WTC11 (cell line): Measurements from ENCODE around the gene MYOC. TPM values are rescaled to one million over a fixed set of nuclear protein-coding genes. Genes with fewer than 3 reads are reported as not detected.

Experiments
- ATAC-seq: fragments of 200-7000 bp; cut with Tn5 transposase; 2 replicates; pipeline ENCODE4 v1.10.0; 2021; ENCODE audit warnings: mild to moderate bottlenecking, moderate library complexity
- Bru-seq: library from RNA; stranded (reverse); fragments of 400-500 nt; gene quantifications from one replicate; lab custom pipeline; 2021; lab: Mats Ljungman, UMichigan
- CTCF ChIA-PET: fragments of 300-600 bp; sonication (Branson Sonifier 250); formaldehyde crosslinking; loops from one replicate; lab custom pipeline; 2021; ENCODE audit warnings: antibody characterized with exemption; lab: Charles Lee
- POLR2A ChIA-PET: fragments of 350-600 bp; sonication (Branson Sonifier 250); formaldehyde crosslinking; loops from one replicate; lab custom pipeline; 2021; ENCODE audit warnings: antibody characterized with exemption; lab: Charles Lee
- DNase-seq: peaks from one replicate; pipeline ENCODE4 v3.0.0; 2021; ENCODE audit warnings: low spot score
- H3K27ac Mint-ChIP-seq: 2 replicates; pipeline ENCODE4 v1.8.0; 2021; ENCODE audit warnings: mixed read lengths
- H3K27me3 Mint-ChIP-seq: 2 replicates; pipeline ENCODE4 v1.8.0; 2021; ENCODE audit warnings: low read depth, mild to moderate bottlenecking, moderate library complexity, mixed read lengths
- H3K36me3 Mint-ChIP-seq: 2 replicates; pipeline ENCODE4 v1.8.0; 2021; ENCODE audit warnings: mixed read lengths
- H3K4me1 Mint-ChIP-seq: 2 replicates; pipeline ENCODE4 v1.8.0; 2022; ENCODE audit warnings: mixed read lengths
- H3K4me3 Mint-ChIP-seq: 2 replicates; pipeline ENCODE4 v1.8.0; 2021; ENCODE audit warnings: mild to moderate bottlenecking, moderate library complexity, mixed read lengths
- H3K9me3 Mint-ChIP-seq: 2 replicates; pipeline ENCODE4 v1.8.0; 2021; ENCODE audit warnings: mixed read lengths
- ATF1 ChIP-seq: sonication (generic); formaldehyde crosslinking; IDR thresholded peaks from 2 replicates; pipeline ENCODE4 v1.8.1; 2023; ENCODE audit warnings: mild to moderate bottlenecking, moderate library complexity, missing genetic modification reagents
- CREB1 ChIP-seq: sonication (generic); formaldehyde crosslinking; IDR thresholded peaks from 2 replicates; pipeline ENCODE4 v1.8.0; 2023; ENCODE audit warnings: mild to moderate bottlenecking, missing genetic modification reagents
- ESRRA ChIP-seq: sonication (generic); formaldehyde crosslinking; IDR thresholded peaks from 2 replicates; pipeline ENCODE4 v1.8.1; 2022; ENCODE audit warnings: mild to moderate bottlenecking, missing genetic modification reagents, borderline replicate concordance
- ETV6 ChIP-seq: sonication (generic); formaldehyde crosslinking; IDR thresholded peaks from 2 replicates; pipeline ENCODE4 v1.8.1; 2022; ENCODE audit warnings: mild to moderate bottlenecking, missing genetic modification reagents
- FOXK1 ChIP-seq: sonication (generic); formaldehyde crosslinking; IDR thresholded peaks from 2 replicates; pipeline ENCODE4 v1.8.0; 2022; ENCODE audit warnings: mild to moderate bottlenecking, moderate library complexity, missing genetic modification reagents
- GABPB1 ChIP-seq: sonication (generic); formaldehyde crosslinking; IDR thresholded peaks from 2 replicates; pipeline ENCODE4 v1.8.1; 2023; ENCODE audit warnings: mild to moderate bottlenecking, missing genetic modification reagents
- JUN ChIP-seq: sonication (generic); formaldehyde crosslinking; IDR thresholded peaks from 2 replicates; pipeline ENCODE4 v1.8.0; 2023; ENCODE audit warnings: mild to moderate bottlenecking, missing genetic modification reagents
- KAT7 ChIP-seq: sonication (generic); formaldehyde crosslinking; IDR thresholded peaks from 2 replicates; pipeline ENCODE4 v1.8.1; 2023; ENCODE audit warnings: missing genetic modification reagents, mild to moderate bottlenecking, borderline replicate concordance
- NFATC4 ChIP-seq: fragments of 250-450 bp; sonication (Bioruptor Pico); IDR thresholded peaks from 2 replicates; pipeline ENCODE4 v1.9.0; 2021; ENCODE audit warnings: mild to moderate bottlenecking
- NFE2L1 ChIP-seq: sonication (generic); formaldehyde crosslinking; IDR thresholded peaks from 2 replicates; pipeline ENCODE4 v1.8.1; 2023; ENCODE audit warnings: missing genetic modification reagents
- SMAD4 ChIP-seq: sonication (generic); formaldehyde crosslinking; IDR thresholded peaks from 2 replicates; pipeline ENCODE4 v1.8.0; 2022; ENCODE audit warnings: mild to moderate bottlenecking, missing genetic modification reagents
- SP1 ChIP-seq: sonication (generic); formaldehyde crosslinking; conservative IDR thresholded peaks from 2 replicates; pipeline ENCODE4 v1.8.1; 2022; ENCODE audit warnings: missing genetic modification reagents
- TEAD1 ChIP-seq: sonication (generic); formaldehyde crosslinking; IDR thresholded peaks from 2 replicates; pipeline ENCODE4 v1.8.0; 2022; ENCODE audit warnings: mild to moderate bottlenecking, missing genetic modification reagents
- TP53 ChIP-seq: sonication (generic); formaldehyde crosslinking; IDR thresholded peaks from 2 replicates; pipeline ENCODE4 v1.8.1; 2023; ENCODE audit warnings: mild to moderate bottlenecking, missing genetic modification reagents
- long read RNA-seq, 3 experiments: library from RNA in 1 of 3; library from capped mRNA in 1 of 3; library from polyadenylated mRNA in 1 of 3; unstranded in 2 of 3; stranded (forward) in 1 of 3; transcript quantifications; one replicate each; pipeline ENCODE4 v2.0.0, GENCODE V29; 2021
- total RNA-seq: library from RNA; stranded (reverse); gene quantifications from 3 replicates; pipeline ENCODE4 v1.2.3, GENCODE V29; 2021
- TF ChIP-seq, protein P1 (sequence below): fragments of 250-450 bp; sonication (Bioruptor Pico); IDR thresholded peaks from 2 replicates; pipeline ENCODE4 v1.9.0; 2021; ENCODE audit warnings: mild to moderate bottlenecking
- TF ChIP-seq, protein P2 (sequence below): sonication (generic); formaldehyde crosslinking; IDR thresholded peaks from 2 replicates; pipeline ENCODE4 v1.8.1; 2023; ENCODE audit warnings: mild to moderate bottlenecking, missing genetic modification reagents
- TF ChIP-seq, protein P3 (sequence below): sonication (generic); formaldehyde crosslinking; IDR thresholded peaks from 2 replicates; pipeline ENCODE4 v1.8.0; 2022; ENCODE audit warnings: missing genetic modification reagents
- TF ChIP-seq, protein P4 (sequence below): fragments of 250-450 bp; sonication (Bioruptor Pico); IDR thresholded peaks from 2 replicates; pipeline ENCODE4 v1.9.0; 2021; ENCODE audit warnings: mild to moderate bottlenecking, borderline replicate concordance
- TF ChIP-seq, protein P5 (sequence below): sonication (generic); formaldehyde crosslinking; IDR thresholded peaks from 2 replicates; pipeline ENCODE4 v1.8.0; 2023; ENCODE audit warnings: missing genetic modification reagents, mild to moderate bottlenecking, borderline replicate concordance

Gene MYOC
- total RNA-seq (not detected in 3 replicates), Bru-seq, nascent RNA (percentile 8 among the genes with signal in this experiment)
- long read RNA-seq, experiment 1 = 0 reads
- long read RNA-seq, experiment 2 = 0 reads
- long read RNA-seq, experiment 3 = 0 reads

DNA sequence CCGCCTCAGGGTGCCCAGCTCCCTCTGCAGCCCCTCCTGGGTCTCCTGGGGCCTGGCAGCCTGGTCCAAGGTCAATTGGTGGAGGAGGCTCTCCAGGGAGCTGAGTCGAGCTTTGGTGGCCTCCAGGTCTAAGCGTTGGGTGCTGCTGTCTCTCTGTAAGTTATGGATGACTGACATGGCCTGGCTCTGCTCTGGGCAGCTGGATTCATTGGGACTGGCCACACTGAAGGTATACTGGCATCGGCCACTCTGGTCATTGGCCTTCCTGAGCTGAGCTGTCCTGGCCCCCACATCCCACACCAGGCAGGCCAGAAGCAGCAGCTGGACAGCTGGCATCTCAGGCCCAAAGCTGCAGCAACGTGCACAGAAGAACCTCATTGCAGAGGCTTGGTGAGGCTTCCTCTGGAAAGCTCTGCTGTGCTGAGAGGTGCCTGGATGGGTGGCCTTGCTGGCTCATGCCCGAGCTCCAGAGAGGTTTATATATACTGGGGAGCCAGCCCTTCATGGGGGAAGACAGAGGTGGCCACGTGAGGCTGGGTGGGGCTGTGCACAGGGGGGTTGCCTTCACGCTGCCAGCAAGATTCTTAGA is at the start of gene MYOC:
MYOC (minus strand) TSS at position 455 of the 589 bp plus-strand sequence; CDS start at position 378, 77 bp downstream.
- Mint-ChIP-seq H3K4me1 (peaks cover 16% of the 10 kb centered on the region), H3K27me3 (no peaks in the 10 kb centered on the region), H3K36me3 (no peaks in the 10 kb centered on the region)
- POLR2A ChIA-PET = no interaction called here
- no peak for ATAC-seq
- TF ChIP-seq TEAD1 (CRISPR knock-in tag) = no peak
- TF ChIP-seq JUN (CRISPR knock-in tag) = no peak
- TF ChIP-seq, protein P1, sequence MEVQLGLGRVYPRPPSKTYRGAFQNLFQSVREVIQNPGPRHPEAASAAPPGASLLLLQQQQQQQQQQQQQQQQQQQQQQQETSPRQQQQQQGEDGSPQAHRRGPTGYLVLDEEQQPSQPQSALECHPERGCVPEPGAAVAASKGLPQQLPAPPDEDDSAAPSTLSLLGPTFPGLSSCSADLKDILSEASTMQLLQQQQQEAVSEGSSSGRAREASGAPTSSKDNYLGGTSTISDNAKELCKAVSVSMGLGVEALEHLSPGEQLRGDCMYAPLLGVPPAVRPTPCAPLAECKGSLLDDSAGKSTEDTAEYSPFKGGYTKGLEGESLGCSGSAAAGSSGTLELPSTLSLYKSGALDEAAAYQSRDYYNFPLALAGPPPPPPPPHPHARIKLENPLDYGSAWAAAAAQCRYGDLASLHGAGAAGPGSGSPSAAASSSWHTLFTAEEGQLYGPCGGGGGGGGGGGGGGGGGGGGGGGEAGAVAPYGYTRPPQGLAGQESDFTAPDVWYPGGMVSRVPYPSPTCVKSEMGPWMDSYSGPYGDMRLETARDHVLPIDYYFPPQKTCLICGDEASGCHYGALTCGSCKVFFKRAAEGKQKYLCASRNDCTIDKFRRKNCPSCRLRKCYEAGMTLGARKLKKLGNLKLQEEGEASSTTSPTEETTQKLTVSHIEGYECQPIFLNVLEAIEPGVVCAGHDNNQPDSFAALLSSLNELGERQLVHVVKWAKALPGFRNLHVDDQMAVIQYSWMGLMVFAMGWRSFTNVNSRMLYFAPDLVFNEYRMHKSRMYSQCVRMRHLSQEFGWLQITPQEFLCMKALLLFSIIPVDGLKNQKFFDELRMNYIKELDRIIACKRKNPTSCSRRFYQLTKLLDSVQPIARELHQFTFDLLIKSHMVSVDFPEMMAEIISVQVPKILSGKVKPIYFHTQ (CRISPR knock-in tag) = no peak
- TF ChIP-seq, protein P2, sequence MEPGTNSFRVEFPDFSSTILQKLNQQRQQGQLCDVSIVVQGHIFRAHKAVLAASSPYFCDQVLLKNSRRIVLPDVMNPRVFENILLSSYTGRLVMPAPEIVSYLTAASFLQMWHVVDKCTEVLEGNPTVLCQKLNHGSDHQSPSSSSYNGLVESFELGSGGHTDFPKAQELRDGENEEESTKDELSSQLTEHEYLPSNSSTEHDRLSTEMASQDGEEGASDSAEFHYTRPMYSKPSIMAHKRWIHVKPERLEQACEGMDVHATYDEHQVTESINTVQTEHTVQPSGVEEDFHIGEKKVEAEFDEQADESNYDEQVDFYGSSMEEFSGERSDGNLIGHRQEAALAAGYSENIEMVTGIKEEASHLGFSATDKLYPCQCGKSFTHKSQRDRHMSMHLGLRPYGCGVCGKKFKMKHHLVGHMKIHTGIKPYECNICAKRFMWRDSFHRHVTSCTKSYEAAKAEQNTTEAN = no peak
- no peak for TF ChIP-seq TP53 (CRISPR knock-in tag)
- no peak for TF ChIP-seq GABPB1 (CRISPR knock-in tag)
- TF ChIP-seq KAT7 (CRISPR knock-in tag) = no peak
- TF ChIP-seq, all 79 proteins: peak for 0
- DNase-seq = no peak
- no peaks in the 10 kb centered on the region for H3K9me3 Mint-ChIP-seq
- CTCF ChIA-PET = interaction anchor here (1.3 kb wide), 1 partner anchor 64 kb away, joined by 4 read pairs; no protein-coding TSS in a partner anchor
- H3K4me3 Mint-ChIP-seq = no peak within 1 kb of the TSS
- no peak within 1 kb of the TSS for H3K27ac Mint-ChIP-seq

DNA sequence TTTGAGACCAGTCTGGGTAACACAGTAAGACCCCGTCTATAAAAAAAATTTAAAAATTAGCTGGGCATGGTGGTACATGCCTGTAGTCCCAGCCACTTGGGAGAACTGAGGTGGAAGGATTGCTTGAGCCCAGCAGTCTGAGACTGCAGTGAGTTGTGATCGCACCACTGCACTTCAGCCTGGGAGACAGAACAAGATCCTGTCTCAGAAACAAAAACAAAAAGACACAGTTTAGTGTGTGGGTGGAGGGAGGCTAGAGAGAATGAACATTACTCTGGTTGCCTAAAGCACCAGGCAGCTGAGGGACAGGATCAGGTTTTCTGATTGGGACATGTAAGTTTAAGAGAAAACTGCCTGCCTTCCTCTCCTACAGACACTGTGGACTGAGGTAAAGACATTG is 47.0 kb upstream of the MYOC start:
- Mint-ChIP-seq H3K9me3 (peaks cover 21% of the 10 kb centered on the region), H3K36me3 (peaks cover 18% of the 10 kb centered on the region), H3K4me1 (peaks cover 3% of the 10 kb centered on the region; the same call in 1 of the 2 replicates), H3K27me3 (peaks cover 9% of the 10 kb centered on the region), H3K4me3 (no peak overlapping the region), H3K27ac (peak overlapping the region; percentile 60)
- no peak; the same call in 1 of the 2 replicates for ATAC-seq
- ChIA-PET POLR2A (no interaction called here), CTCF (interaction anchor here (0.8 kb wide), 1 partner anchor 55 kb away, joined by 3 read pairs; no protein-coding TSS in a partner anchor)
- DNase-seq = no peak
- TF ChIP-seq, protein P3, sequence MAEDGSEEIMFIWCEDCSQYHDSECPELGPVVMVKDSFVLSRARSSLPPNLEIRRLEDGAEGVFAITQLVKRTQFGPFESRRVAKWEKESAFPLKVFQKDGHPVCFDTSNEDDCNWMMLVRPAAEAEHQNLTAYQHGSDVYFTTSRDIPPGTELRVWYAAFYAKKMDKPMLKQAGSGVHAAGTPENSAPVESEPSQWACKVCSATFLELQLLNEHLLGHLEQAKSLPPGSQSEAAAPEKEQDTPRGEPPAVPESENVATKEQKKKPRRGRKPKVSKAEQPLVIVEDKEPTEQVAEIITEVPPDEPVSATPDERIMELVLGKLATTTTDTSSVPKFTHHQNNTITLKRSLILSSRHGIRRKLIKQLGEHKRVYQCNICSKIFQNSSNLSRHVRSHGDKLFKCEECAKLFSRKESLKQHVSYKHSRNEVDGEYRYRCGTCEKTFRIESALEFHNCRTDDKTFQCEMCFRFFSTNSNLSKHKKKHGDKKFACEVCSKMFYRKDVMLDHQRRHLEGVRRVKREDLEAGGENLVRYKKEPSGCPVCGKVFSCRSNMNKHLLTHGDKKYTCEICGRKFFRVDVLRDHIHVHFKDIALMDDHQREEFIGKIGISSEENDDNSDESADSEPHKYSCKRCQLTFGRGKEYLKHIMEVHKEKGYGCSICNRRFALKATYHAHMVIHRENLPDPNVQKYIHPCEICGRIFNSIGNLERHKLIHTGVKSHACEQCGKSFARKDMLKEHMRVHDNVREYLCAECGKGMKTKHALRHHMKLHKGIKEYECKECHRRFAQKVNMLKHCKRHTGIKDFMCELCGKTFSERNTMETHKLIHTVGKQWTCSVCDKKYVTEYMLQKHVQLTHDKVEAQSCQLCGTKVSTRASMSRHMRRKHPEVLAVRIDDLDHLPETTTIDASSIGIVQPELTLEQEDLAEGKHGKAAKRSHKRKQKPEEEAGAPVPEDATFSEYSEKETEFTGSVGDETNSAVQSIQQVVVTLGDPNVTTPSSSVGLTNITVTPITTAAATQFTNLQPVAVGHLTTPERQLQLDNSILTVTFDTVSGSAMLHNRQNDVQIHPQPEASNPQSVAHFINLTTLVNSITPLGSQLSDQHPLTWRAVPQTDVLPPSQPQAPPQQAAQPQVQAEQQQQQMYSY (CRISPR knock-in tag) = no peak
- TF ChIP-seq FOXK1 (CRISPR knock-in tag) (no peak), SP1 (no peak), NFATC4 (CRISPR knock-in tag) (no peak), ETV6 (CRISPR knock-in tag) (no peak), ATF1 (CRISPR knock-in tag) (no peak), NFE2L1 (CRISPR knock-in tag) (no peak), SMAD4 (no peak), CREB1 (no peak), ESRRA (no peak)
- TF ChIP-seq, protein P4, sequence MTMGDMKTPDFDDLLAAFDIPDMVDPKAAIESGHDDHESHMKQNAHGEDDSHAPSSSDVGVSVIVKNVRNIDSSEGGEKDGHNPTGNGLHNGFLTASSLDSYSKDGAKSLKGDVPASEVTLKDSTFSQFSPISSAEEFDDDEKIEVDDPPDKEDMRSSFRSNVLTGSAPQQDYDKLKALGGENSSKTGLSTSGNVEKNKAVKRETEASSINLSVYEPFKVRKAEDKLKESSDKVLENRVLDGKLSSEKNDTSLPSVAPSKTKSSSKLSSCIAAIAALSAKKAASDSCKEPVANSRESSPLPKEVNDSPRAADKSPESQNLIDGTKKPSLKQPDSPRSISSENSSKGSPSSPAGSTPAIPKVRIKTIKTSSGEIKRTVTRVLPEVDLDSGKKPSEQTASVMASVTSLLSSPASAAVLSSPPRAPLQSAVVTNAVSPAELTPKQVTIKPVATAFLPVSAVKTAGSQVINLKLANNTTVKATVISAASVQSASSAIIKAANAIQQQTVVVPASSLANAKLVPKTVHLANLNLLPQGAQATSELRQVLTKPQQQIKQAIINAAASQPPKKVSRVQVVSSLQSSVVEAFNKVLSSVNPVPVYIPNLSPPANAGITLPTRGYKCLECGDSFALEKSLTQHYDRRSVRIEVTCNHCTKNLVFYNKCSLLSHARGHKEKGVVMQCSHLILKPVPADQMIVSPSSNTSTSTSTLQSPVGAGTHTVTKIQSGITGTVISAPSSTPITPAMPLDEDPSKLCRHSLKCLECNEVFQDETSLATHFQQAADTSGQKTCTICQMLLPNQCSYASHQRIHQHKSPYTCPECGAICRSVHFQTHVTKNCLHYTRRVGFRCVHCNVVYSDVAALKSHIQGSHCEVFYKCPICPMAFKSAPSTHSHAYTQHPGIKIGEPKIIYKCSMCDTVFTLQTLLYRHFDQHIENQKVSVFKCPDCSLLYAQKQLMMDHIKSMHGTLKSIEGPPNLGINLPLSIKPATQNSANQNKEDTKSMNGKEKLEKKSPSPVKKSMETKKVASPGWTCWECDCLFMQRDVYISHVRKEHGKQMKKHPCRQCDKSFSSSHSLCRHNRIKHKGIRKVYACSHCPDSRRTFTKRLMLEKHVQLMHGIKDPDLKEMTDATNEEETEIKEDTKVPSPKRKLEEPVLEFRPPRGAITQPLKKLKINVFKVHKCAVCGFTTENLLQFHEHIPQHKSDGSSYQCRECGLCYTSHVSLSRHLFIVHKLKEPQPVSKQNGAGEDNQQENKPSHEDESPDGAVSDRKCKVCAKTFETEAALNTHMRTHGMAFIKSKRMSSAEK (CRISPR knock-in tag) = no peak
- TF ChIP-seq, protein P5, sequence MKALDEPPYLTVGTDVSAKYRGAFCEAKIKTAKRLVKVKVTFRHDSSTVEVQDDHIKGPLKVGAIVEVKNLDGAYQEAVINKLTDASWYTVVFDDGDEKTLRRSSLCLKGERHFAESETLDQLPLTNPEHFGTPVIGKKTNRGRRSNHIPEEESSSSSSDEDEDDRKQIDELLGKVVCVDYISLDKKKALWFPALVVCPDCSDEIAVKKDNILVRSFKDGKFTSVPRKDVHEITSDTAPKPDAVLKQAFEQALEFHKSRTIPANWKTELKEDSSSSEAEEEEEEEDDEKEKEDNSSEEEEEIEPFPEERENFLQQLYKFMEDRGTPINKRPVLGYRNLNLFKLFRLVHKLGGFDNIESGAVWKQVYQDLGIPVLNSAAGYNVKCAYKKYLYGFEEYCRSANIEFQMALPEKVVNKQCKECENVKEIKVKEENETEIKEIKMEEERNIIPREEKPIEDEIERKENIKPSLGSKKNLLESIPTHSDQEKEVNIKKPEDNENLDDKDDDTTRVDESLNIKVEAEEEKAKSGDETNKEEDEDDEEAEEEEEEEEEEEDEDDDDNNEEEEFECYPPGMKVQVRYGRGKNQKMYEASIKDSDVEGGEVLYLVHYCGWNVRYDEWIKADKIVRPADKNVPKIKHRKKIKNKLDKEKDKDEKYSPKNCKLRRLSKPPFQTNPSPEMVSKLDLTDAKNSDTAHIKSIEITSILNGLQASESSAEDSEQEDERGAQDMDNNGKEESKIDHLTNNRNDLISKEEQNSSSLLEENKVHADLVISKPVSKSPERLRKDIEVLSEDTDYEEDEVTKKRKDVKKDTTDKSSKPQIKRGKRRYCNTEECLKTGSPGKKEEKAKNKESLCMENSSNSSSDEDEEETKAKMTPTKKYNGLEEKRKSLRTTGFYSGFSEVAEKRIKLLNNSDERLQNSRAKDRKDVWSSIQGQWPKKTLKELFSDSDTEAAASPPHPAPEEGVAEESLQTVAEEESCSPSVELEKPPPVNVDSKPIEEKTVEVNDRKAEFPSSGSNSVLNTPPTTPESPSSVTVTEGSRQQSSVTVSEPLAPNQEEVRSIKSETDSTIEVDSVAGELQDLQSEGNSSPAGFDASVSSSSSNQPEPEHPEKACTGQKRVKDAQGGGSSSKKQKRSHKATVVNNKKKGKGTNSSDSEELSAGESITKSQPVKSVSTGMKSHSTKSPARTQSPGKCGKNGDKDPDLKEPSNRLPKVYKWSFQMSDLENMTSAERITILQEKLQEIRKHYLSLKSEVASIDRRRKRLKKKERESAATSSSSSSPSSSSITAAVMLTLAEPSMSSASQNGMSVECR = no peak
